Caki2 (cell line): ENCODE results near the gene SPATS2. TPM values are rescaled to one million over a fixed set of nuclear protein-coding genes. Genes with fewer than 3 reads are reported as not detected.
"Not testable (repeated sequence)": the region's sequence is repeated elsewhere in the genome, so short reads cannot be mapped to it uniquely, and the experiment has no call there.

Experiments used
- DNase-seq: peaks from one replicate; pipeline ENCODE4 v3.0.0-alpha.2; 2015; ENCODE audit warnings: low read depth
- in situ Hi-C: cut with HindIII; loops from 2 replicates; pipeline ENCODE4 v1.10.0; 2016; ENCODE audit warnings: low sequenced_read_pairs, low pct_unique_long_range_greater_than_20kb, mixed read lengths
- total RNA-seq: library from RNA; depleted of rRNA; stranded (reverse); fragments of >200 nt; shearing (Covaris generic); gene quantifications from 2 replicates; pipeline ENCODE4 v1.2.3, GENCODE V29; 2014; ENCODE audit warnings: low replicate concordance; rRNA removed

SPATS2 gene
- total RNA-seq = 63.0 and 91.4 TPM in 2 replicates

- peak; percentile 35 for DNase-seq
- in situ Hi-C loops = loop anchor here (5.0 kb wide), 1 partner anchor 130 kb away; no protein-coding TSS in a partner anchor
Measured at GRCh38 chr12:49367381-49368239, at the start of gene SPATS2. SPATS2 (plus strand) TSS chr12:49367462; CDS start chr12:49461013, 93,551 bp downstream.

- DNase-seq, in situ Hi-C loops: not testable (repeated sequence)
Measured at GRCh38 chr12:49320411-49321103, 46.7 kb upstream of the SPATS2 start.

- in situ Hi-C loops = no loop called here
- no peak for DNase-seq
Measured at GRCh38 chr12:49322367-49322707, 44.9 kb upstream of the SPATS2 start.

GRCh38 chr12:49322708-49323523 is 44.3 kb upstream of the SPATS2 start, which contains the start of gene TROAP:
TROAP (plus strand) TSS chr12:49323255; CDS start chr12:49323609, 354 bp downstream.
- peak; percentile 99 for DNase-seq
- in situ Hi-C loops = no loop called here

- no peak for DNase-seq
- in situ Hi-C loops = no loop called here
Measured at GRCh38 chr12:49323524-49324097, 43.7 kb upstream of the SPATS2 start.

GRCh38 chr12:49325606-49326005 is 41.7 kb upstream of the SPATS2 start:
- in situ Hi-C loops = no loop called here
- no peak for DNase-seq

- in situ Hi-C loops = no loop called here
- DNase-seq = no peak
Measured at GRCh38 chr12:49327368-49327767, 39.9 kb upstream of the SPATS2 start.

GRCh38 chr12:49327887-49328286 is 39.4 kb upstream of the SPATS2 start:
- no peak for DNase-seq
- in situ Hi-C loops = no loop called here

GRCh38 chr12:49328816-49329215 is 38.4 kb upstream of the SPATS2 start:
- no peak for DNase-seq
- in situ Hi-C loops = no loop called here

GRCh38 chr12:49330032-49330619 is 37.1 kb upstream of the SPATS2 start:
- DNase-seq = no peak
- in situ Hi-C loops = no loop called here

- in situ Hi-C loops = no loop called here
- DNase-seq = no peak
Measured at GRCh38 chr12:49330631-49331379, 36.5 kb upstream of the SPATS2 start.

GRCh38 chr12:49331380-49332222 is 35.7 kb upstream of the SPATS2 start:
- peak; percentile 74 for DNase-seq
- in situ Hi-C loops = no loop called here

- in situ Hi-C loops = no loop called here
- DNase-seq = no peak
Measured at GRCh38 chr12:49332441-49332861, 34.8 kb upstream of the SPATS2 start.

GRCh38 chr12:49332891-49333371 is 34.3 kb upstream of the SPATS2 start:
- no peak for DNase-seq
- in situ Hi-C loops = no loop called here

- DNase-seq, in situ Hi-C loops: not testable (repeated sequence)
Measured at GRCh38 chr12:49333778-49334177, 33.5 kb upstream of the SPATS2 start.

- DNase-seq = no peak
- in situ Hi-C loops = no loop called here
Measured at GRCh38 chr12:49334226-49334625, 33.0 kb upstream of the SPATS2 start.
